HG03175 (cell line): Measurements from ENCODE around the gene TFF2.

Experiments used
- ATAC-seq: cut with Tn5 transposase; IDR thresholded peaks from one replicate; pipeline ENCODE4 v1.9.1; 2021; ENCODE audit warnings: mild to moderate bottlenecking, moderate library complexity; ENCODE audit not compliant: unreplicated experiment

TFF2 gene

GRCh38 chr21:42347601-42348327, 3.0 kb downstream of the TFF2 start:
- ATAC-seq: no peak

DNA sequence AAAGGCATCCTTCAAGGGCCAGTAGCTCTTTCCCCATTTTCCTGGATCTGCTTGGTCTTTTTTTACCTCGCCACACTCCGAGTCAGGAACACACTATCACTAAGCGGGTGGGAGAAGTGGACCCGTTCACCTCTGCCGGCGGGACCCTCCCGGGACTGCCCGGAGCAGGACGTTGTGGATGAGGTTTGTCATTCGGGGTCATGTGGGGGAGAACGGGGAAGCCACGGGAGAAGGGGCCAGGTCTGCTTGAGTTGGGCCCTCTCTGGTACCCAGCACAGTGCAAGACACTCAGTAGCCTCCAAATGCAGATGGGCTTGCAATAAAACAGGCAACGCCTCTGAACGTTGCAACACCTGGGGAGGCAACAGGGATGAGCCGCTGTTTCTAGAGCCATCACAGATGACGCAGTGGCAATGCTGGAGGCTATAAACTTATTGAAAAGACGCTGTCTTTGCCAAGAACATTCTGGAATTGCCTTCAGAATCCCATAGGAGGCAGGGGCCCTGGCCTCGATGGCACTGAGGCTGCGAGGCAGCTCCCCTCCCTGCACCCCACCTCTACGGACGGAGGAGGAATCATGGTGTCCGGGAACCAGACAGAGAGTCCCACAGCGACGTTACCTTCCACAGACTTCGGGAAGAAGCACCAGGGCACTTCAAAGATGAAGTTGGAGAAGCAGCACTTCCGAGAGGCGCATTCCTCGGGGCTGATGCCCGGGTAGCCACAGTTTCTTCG, 3.8 kb downstream of the TFF2 start:
- ATAC-seq: no peak

GRCh38 chr21:42346441-42346840, 4.4 kb downstream of the TFF2 start:
- no peak for ATAC-seq

DNA sequence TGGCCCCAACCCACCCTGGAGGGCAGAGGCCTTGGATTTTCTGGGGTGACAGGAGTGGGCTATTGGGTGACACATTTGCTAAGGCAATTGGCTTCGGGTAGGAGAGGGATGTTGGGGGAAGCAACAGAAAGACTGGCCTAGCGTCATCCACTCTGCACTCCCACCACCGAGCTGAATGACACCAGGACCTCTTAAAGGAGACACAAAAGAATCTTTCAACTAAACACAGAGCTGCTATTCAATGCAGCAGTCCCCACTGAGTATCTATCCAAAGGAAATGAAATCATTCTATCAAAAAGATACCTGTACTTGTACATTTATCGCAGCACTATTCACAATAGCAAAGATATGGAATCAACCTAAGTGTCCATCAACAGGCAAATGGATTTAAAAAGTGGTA, 6.2 kb downstream of the TFF2 start:
- ATAC-seq: no peak

GRCh38 chr21:42343963-42344510, 6.8 kb downstream of the TFF2 start:
- ATAC-seq: no peak

DNA sequence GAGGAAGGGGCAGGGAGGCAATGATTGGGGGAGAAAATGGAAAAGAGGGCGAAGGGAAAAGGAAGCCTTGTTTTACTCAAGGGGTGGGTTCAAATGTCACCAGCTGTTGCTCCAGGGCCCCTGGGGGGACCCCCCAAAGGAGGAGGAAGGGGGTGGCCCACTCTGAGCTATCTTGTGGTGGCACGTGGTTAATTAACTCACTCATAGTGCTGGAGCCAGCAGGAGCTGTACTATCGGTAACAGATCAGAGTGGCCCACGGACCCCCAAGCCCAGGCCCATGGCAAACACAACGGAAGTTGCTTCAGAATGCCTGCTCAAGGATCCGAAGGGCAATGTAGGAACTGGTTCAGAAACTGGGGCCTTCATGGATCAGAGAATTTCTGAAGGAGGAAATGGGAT, 7.2 kb downstream of the TFF2 start:
- no peak for ATAC-seq

DNA sequence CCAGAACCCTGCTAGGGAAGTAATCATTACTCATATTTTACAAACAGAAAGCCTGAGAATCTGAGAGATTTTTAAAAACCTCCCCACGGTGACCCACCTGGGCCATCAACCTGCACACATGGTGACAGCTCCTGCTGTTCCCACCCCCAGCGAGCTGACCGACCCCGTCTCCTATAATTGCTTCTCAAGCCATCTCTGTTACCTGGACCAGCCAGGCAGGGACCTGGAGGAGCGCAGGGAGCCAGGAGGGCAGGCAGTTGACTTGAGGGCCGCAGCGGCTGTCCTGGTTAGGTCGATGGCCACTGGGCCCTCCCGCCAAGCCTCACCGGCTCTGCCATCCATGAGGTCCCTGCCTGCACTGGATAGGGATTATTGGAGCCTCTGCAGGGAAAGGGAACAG, 7.7 kb downstream of the TFF2 start:
- ATAC-seq: no peak

- no peak for ATAC-seq
Measured at GRCh38 chr21:42341776-42342542, 8.8 kb downstream of the TFF2 start.

GRCh38 chr21:42340187-42341050, 10.4 kb downstream of the TFF2 start:
- ATAC-seq: no peak

DNA sequence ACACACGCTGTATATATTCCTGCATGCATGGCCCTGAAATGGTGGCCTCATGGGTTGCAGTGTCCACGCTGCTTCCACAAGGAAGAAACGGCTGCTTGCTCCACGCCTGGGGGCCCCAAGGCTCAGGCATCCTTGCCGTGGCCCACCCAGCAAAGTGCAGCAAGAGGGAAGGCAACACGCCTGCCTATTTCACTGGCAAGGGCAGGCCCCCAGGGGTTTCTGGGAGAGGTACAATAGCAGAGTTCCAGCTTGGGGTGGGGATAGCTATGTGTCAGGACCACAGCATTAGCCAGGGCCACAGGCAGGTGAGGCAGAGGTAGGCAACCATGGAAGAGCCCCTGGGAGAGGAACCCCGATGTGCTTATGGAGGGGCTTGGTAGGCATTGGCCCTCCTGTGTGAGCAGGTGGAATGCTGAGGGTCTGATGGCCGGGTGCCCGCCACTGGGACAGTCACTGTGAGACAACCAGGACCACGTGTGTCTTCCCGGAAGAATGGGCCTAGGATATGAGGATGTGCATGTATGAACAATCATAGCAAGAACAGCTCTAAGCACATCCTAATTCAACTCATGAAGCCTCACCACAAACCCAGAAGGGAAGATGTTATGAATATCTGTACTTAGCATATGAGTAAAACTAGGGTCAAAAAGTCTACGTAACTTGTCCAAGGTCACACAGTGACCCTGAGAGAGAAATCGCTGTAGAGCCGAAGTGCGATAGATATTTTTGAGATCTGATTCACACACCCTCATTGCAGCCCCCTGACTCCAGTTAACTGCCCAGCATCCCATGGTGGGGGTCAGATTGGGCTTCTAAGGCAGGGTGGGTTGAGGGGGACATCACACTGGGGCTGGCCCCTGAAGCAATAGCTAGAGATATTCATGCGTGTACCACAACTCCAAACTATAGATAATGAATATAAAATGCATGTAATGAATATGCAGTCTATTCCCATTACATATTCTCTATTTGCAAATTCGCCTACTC, 11.8 kb downstream of the TFF2 start:
- no peak for ATAC-seq

GRCh38 chr21:42337830-42338728, 12.7 kb downstream of the TFF2 start:
- ATAC-seq: no peak

DNA sequence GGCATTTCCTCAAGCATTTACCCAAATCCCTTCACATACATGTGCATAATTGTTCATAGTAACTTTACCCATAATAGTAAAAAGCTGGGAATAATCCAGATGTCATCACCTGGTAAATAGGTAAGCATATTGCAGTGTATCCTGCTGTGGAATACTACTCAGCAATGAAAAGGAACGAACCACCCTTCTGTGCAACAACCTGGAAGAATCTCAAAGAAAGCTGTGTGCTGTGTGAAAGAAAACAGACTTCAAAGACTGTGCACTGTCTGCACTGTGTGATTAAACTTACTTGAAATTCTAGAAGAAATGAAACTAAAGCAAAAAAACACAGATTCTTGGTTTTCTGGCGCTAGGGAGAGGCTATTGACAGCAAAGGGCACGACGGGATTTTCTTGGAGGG, 13.5 kb downstream of the TFF2 start:
- ATAC-seq: no peak

GRCh38 chr21:42336054-42336453, 14.7 kb downstream of the TFF2 start:
- ATAC-seq: no peak

DNA sequence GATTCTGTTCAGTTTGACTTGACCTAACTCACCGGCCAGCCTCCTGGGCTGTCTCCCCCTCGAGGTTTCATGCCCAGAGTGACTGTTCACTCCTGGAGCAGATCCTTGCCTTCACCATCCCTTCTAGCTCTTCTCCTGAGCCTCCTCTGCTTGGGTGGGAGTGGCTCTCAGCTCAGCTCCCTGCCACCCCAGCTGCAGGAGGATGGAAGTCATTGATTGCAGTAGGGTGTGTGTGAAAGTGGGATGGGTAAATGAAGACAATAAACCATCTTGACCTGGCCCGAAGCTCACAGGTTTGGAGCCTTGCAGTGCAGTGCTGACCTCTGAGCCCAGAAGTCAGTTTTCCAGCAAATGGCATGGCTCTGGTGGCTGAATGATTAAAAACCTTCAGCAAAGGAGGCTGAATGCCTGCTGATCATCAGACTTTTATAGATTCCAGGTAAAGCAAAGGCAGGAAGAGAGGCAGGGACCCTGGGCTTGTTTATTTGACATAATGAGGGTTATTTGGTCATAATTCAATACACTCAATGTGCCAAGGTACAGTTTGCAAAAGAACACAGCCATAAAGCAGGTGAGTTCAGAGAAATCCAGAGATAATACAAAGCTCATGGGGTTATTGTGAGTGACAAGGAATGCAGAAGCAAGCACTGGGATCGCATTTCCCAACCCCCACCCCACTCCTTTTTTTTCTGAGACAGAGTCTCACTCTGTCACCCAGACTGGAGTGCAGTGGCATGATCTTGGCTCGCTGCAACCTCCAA, 18.1 kb downstream of the TFF2 start:
- ATAC-seq: no peak

GRCh38 chr21:42331660-42332059, 19.1 kb downstream of the TFF2 start:
- no peak for ATAC-seq

DNA sequence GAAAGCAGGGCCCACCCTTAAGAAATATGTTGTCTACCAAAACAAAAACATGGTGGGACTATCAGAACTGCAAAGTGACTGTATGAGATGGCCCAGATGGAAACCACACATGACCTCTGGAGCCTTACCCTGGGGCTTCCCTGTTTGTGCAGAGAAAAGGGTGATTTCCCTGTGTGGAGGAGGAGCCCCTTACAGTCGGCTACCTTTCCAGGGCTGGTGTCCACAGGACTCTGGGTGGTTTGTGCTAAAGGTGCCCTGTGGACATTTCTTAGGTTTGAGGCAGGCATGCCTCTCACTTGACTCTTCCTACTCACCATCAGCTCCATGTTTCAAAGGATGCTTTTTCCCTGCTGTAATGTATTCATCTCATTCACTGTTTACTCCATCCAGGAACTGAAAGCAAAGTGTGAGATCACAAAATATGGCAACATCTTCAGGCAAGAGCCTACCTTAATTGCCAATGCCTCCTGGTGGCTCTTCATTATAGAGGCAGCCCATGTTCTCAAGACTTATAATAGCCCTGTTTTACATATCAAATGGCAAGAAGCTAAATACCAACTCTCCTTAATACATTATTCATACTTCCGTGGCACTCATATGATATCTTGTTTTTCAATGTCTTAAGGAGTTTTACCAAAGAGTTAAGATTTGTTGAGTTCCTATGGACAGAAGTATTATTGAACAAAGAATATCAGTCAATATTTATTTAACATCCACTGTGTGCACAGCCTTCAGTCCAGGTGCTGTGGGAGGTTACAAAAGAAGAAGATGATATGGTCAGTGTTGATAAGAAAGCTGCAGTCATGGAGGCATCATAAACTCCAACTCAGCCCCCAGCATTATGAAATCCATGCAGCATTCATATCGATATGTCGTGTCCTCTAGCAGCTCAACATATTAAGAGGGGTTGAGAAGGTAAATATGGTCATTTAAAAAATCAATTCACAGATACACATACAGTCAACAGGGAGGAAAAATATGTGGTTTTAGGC, 20.1 kb downstream of the TFF2 start:
- no peak for ATAC-seq
